AG20443 (cell line): ENCODE data around the gene ECE2.
"Not testable (repeated sequence)": the region's sequence is repeated elsewhere in the genome, so short reads cannot be mapped to it uniquely, and the experiment has no call there.

ENCODE experiments used
- DNase-seq: peaks from one replicate; pipeline ENCODE4 v3.0.0; 2012; ENCODE audit warnings: low spot score, mixed read lengths

The ECE2 gene

DNA sequence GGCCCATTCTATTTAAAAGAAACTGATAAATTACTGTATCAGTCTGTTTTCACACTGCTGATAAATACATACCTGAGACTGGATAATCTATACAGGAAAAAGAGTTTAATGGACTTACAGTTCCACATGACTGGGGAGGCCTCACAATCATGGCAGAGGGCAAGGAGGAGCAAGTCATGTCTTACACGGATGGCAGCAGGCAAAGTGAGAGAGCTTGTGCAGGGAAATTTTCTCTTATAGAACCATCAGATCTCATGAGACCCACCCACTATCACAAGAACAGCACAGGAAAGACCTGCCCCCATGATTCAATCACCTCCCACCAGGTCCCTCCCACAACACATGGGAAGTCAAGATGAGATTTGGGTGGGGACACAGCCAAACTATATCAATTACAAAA lies 8.6 kb upstream of the ECE2 start:
- DNase-seq = not testable (repeated sequence)

DNA sequence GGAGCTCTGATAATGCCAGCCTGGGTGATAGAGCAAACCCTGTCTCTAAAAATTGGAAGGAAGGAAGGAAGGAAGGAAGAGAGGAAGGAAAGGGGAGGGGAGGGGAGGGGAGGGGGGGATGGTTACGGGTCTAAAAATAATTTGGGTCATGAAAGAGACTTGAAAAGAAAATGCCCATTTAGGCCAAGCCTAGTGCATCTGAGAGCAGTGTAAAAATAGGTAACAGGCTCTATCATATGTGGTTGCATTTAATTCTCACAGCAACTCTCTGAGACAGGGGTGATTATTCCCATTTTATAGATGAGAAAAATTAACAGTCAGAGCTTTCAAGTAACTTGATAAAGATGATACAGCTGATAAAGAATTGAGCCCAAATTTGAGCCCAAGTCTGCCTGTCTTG lies 3.6 kb upstream of the ECE2 start:
- DNase-seq = no peak

DNA sequence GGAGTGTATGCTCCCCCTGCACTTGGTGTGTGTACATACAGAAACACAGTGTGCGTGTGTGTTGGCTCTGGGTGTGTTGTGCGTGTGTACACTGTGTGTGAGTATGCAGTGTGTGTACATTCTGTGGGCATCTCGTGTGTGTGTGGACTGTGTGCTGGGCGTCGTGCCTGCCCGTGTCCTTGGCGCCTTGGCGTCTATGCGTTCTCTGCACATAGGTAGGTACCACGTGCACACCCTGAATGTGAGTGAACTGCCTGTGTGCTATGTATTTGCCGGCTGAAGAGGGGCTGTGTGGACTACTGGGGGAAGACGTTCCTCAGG lies 481 bp upstream of the ECE2 start:
- no peak for DNase-seq

DNA sequence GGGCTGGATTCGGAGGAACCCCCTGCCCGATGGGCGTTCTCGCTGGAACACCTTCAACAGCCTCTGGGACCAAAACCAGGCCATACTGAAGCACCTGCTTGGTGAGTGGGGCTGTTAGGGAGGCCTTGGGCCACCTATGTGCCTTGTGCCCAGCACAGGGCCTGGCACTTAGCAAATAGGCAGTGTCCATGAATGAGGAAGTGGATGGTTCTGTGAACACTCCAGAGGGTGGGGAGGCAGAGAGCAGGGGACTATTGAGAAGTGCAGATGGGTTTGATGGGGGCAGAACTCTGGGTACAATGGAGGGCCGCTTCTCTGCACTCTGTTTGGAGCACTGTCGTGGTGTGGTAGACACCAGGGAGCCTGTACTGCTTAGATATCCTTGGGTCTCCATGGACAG lies 1.5 kb downstream of the ECE2 start:
- DNase-seq = no peak

DNA sequence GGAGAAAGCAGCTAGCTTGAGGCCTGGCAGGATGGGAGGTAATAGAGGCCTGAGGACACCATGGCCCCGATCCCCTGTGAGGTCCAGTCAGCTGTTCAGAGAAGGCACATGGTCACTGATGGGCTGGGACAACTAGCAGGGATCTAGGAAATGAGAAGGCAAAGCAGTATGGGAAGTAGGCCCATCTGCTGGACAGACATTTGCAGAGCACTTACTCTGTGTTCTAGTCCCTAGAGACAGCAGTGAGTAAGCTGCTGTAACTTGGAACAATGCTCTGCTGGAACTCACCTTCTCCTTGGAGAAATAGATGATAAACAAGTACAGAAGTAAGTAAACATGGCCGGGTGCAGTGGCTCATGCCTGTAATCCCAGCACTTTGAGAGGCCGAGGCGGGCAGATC lies 7.1 kb downstream of the ECE2 start:
- no peak for DNase-seq

DNA sequence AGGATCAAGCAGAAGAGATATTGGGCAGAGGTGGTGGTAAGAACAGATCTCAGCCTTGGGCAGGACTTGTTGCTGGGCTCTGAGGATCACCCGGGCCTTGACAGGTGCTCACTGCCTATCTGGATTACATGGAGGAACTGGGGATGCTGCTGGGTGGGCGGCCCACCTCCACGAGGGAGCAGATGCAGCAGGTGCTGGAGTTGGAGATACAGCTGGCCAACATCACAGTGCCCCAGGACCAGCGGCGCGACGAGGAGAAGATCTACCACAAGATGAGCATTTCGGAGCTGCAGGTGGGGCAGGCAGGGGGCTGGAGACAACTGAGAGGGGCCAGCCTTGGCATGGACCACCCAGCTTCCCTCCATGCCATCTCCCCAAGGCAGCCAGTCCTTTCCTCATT lies 7.9 kb downstream of the ECE2 start:
- DNase-seq = no peak

DNA sequence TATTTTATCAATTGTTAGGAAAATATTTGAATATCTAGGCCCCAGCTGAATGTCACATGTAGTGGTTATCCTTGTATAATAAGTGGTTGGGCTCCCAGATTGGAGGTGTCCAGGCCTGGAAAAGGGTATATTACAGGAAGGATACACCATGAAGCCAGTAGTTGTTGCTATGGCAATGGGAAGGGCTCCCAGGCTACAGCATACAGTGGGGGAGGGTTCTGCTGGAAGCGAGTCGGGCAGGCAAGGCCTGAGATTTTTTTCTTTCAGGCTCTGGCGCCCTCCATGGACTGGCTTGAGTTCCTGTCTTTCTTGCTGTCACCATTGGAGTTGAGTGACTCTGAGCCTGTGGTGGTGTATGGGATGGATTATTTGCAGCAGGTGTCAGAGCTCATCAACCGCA lies 8.9 kb downstream of the ECE2 start:
- DNase-seq = peak; percentile 87

DNA sequence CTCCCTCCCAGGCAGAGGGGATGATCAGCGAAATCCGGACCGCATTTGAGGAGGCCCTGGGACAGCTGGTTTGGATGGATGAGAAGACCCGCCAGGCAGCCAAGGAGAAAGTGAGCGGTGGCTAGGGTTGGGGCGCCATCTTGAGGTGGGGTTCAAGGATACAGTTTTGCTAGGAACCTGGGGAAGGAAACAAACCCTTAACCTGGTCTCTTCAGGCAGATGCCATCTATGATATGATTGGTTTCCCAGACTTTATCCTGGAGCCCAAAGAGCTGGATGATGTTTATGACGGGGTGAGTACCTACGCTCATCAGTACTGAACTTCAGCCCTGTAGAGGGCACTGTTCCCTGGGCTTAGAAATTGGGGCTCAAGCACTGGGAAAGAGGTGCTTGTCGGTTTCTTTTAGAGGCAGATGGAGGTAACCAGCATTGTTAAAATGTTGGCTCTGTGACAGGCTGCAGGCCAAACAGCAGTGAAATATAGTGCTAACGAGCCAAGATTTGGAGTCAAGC lies 13.7 kb downstream of the ECE2 start:
- peak; percentile 81 for DNase-seq

DNA sequence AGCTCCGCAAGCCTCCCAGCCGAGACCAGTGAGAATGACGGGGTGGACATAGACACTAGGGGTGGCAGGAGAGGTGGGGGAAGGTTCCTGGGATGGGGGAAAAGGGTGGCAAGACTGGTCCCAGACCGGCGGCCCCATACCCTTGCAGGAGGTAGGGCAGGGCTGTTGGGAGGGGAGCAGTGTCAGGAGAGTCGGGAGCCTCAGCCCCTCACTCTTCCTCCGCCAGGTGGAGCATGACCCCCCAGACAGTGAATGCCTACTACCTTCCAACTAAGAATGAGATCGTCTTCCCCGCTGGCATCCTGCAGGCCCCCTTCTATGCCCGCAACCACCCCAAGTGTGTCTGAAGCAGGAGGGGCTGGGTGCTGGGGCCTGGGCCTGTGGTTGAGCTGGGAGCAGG lies 14.5 kb downstream of the ECE2 start:
- no peak for DNase-seq

DNA sequence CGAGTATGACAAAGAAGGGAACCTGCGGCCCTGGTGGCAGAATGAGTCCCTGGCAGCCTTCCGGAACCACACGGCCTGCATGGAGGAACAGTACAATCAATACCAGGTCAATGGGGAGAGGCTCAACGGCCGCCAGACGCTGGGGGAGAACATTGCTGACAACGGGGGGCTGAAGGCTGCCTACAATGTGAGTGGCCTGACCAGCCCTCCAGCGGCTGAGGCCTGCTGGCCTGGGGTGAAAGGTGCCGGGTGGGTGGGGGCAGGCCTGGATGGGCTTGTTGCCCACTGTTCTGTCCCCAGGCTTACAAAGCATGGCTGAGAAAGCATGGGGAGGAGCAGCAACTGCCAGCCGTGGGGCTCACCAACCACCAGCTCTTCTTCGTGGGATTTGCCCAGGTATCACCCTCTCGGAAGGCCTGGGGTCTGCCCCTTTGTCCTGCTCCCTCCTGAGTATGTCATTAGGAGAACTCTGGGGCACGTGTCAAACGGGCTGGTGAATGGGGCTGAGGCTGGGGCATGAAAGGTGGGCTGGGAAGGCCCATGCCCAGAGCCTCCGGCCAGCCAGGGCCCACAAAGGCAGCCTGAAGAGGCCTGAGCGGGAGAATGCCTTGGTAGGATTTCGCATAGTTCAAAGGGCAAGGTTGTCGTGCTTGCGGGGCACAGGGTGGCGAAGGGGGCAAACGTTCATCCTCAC lies 15.4 kb downstream of the ECE2 start:
- no peak for DNase-seq

DNA sequence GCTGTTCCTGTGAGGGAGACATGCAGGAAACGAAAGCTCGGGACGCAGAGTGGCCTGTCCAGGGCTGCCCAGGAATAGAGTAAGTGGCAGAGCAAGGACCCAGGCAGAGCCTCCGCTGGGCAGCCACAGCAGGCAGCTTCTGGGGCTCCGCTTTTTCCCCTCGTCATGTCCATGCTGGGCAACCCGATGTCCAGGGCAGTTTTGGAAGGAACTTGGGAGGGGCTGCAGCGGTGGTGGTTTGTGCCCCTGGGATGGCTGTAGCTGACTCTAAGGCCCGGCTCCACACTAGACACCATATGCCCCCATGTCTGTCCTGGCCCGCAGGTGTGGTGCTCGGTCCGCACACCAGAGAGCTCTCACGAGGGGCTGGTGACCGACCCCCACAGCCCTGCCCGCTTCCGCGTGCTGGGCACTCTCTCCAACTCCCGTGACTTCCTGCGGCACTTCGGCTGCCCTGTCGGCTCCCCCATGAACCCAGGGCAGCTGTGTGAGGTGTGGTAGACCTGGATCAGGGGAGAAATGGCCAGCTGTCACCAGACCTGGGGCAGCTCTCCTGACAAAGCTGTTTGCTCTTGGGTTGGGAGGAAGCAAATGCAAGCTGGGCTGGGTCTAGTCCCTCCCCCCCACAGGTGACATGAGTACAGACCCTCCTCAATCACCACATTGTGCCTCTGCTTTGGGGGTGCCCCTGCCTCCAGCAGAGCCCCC lies 16.1 kb downstream of the ECE2 start:
- no peak for DNase-seq

DNA sequence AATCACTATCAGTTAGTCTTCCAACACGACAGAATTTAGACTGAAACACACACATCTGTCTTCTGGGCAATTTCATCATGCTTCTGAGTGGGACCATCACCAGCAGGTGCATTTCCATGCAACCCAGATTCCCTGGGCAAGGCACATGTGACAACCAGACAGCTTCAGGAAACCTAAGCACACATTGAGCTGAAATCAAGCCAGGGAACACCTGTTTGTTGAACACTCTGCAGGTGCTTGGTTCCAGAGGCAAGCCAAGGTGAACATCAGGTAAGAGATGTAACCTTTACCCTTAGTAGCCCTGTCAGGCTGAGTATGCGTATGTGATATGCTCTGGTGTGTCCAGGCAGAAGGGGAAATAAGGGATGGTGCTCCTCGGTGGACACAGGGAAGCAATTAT lies 19.9 kb downstream of the ECE2 start:
- no peak for DNase-seq

DNA sequence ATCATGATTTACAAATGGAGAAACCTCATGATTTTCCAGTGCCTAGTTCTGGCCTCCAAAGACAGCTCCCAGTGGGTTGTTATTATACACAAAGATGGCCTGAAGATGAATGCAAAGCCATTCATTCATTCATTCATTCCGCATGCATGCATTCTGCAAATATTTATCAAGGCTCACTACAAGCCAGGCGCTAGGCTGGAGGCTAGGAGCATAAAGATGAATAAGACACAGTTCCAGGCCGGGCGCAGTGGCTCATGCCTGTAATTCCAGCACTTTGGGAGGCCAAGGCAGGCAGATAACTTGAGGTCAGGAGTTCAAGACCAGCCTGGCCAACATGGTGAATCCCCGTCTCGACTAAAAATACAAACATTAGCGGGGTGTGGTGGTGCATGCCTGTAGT lies 20.8 kb downstream of the ECE2 start:
- no peak for DNase-seq

DNA sequence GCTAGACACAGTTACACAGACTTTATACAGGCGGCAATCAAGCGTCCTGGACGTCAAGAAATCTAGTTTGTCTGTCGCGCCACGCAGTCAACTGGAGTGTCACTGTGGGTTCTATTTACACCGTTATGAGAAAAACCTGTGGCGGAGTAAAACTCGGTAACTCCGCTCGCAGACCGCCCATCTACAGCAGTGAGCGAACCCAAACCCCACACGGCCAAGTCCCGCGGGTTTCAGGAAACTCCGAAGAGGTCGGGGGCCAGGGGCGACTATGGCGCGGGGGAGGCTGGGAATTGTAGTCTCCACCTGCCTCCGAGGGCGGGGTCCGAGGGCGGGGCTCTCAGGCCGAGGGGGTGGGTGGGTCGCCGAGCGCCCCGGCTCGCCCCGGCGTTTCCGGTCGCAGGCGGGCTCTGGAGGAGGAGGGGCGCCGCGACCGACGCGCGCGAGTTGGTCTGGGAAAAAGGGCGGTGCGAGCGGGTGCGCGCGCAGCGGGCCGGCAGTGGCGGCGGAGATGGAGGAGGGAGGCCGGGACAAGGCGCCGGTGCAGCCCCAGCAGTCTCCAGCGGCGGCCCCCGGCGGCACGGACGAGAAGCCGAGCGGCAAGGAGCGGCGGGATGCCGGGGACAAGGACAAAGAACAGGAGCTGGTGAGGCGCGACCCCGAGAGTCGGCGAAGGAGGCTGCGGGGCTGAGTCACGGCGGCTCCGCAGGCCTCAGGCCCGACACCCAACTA lies 23.1 kb downstream of the ECE2 start, which contains the start of gene PSMD2:
Gene PSMD2 (plus strand): TSS at position 483 of the 729 bp plus-strand sequence. CDS start 26 bp downstream, at position 509.
- DNase-seq = peak; percentile 99

DNA sequence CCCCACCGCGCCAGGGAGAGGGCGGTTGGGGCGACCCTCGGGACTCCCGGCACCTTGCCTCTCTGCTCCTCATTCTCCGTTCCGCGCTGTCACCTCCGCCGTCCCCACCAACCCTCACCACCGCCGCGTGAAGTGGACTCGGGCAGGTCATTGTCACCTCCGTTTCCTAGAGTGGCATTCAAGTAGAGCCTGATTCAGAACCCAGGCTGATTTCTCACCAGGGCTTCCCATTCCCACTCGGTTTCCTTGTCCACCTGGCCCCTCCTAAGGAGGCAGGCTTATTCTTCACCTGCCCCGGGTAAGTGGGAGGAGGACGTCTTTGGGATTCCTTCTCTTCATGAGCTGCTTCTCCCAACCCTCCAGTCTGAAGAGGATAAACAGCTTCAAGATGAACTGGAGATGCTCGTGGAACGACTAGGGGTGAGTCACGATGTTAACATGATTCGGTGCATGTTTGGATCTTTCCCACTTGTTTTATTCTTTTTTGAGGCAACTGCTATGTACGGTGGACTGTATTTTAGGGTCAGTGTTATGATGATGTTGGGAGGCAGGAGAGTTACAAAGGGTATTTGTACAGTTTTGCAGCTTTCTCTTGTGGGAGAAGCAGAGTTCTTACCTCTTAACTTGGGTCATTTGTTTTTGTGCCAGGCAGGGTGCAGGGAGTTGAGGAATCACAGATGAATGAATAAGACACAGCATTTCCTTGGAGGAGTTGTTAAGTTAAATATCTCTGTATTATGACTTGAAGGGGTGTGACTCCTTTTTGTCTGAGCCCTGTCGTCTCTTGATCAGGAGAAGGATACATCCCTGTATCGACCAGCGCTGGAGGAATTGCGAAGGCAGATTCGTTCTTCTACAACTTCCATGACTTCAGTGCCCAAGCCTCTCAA lies 23.9 kb downstream of the ECE2 start:
- DNase-seq = peak; percentile 22

DNA sequence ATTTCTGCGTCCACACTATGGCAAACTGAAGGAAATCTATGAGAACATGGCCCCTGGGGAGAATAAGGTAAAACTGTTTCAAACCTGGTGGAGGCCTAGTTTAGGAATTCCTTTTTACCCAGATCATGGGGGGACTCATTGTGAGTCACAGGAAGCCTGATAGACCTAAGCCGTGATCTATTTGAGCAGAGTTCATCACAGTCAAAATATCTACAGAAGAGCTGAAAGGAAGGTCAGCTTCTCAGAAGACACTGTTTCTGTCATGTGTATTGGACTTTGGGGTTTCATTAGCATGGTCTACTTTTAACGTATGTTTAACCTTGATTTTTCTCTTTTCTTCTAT lies 24.5 kb downstream of the ECE2 start:
- peak; percentile 6 for DNase-seq

DNA sequence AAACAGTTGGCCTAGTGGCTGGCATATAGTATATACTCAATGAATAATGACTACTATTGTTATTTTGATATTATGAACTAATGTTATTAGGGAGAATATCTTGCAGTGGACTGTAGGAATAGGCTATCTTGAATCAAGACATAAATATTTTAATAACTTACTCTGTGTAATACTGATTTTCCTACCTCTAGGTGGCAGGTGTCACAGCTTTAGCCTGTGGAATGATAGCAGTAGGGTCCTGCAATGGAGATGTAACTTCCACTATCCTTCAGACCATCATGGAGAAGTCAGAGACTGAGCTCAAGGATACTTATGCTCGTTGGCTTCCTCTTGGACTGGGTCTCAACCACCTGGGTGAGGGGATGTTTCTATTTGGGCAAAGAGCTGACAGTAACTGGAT lies 29.8 kb downstream of the ECE2 start:
- no peak for DNase-seq

DNA sequence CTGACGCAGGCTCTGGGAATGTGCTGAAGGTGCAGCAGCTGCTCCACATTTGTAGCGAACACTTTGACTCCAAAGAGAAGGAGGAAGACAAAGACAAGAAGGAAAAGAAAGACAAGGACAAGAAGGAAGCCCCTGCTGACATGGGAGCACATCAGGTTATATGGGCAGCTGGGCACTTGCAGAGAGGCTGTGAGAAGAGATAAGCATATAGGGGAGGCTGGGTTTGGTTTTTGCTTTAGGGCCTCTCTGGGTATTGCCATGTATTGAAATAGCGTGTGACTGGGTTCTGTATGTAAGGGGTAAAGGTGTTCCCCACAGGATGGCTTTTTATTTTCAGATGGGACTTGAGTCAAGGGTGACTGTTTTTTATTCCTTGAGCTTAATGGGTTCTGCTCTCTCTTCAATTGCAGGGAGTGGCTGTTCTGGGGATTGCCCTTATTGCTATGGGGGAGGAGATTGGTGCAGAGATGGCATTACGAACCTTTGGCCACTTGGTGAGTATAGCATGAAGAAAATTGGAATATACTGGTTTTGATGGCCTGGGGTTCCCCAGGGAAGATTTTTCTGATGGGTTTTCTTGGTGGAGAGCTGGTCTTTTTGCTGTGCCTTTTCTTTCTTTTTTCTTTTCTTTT lies 30.6 kb downstream of the ECE2 start:
- no peak for DNase-seq

DNA sequence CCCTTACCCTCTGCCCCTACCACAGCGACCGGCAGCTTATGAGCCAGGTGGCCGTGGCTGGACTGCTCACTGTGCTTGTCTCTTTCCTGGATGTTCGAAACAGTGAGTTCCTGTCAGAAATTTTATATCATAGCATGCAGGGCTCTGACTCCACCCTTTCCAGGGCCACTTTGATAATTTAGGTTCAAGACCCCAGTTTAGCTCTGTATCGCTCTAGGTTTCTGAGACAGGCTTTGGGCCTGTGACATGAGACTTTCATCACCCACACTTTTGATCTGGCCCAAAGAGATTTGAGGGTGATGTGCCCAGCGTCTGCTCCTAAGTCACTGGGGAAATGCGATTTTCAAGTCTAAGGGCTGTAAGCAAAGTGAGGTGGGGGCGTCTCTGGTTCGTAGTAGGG lies 32.1 kb downstream of the ECE2 start:
- DNase-seq = no peak

DNA sequence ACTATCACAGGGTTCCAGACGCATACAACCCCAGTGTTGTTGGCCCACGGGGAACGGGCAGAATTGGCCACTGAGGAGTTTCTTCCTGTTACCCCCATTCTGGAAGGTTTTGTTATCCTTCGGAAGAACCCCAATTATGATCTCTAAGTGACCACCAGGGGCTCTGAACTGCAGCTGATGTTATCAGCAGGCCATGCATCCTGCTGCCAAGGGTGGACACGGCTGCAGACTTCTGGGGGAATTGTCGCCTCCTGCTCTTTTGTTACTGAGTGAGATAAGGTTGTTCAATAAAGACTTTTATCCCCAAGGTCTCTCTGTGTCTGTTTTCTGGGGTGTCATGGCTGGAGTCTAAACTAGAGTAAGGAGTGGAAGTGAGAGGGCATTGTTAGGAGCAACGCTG lies 32.9 kb downstream of the ECE2 start:
- DNase-seq = no peak

DNA sequence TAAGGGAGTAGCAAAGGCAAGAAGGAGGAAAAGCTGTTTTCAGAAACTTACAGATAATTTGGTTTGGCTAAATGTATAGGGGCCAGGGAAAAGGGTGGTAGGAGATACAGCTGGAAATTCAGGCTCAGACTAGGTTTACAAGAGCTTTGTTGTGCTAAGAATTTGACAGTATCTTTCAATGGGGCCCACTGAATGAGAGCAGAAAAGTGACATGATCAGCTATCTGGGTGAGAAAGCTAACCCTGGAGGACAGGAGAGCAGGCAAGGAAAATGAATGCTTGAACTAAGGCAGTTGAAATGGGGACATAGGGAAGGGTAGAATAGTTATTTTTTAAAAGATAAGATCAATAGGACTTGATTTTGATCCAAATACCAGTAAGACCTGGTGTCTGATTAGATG lies 35.8 kb downstream of the ECE2 start:
- DNase-seq = no peak

DNA sequence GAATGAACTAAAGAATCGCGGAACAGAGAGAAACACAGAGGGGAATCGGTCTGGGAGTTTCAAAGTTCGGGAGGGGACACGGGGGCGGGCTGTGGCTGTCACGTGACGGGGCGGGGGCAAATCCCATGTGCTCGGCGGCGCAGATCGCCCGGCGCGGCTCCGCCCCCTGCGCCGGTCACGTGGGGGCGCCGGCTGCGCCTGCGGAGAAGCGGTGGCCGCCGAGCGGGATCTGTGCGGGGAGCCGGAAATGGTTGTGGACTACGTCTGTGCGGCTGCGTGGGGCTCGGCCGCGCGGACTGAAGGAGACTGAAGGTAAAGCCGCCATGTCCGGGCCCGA lies 38.5 kb downstream of the ECE2 start, which contains the start of gene EIF4G1:
Gene EIF4G1 (plus strand): TSS at position 244 of the 337 bp plus-strand sequence. CDS start 1,191 bp downstream, outside the sequence.
- DNase-seq = peak; percentile 98
